ENCODE measurements around the gene TTYH2.
"Not testable (repeated sequence)": the region's sequence is repeated elsewhere in the genome, so short reads cannot be mapped to it uniquely, and the experiment has no call there.

Gene TTYH2

GRCh38 chr17:74268558-74268957 is 55.2 kb downstream of the TTYH2 start:
- DNase-seq = peak; percentile 78

DNA sequence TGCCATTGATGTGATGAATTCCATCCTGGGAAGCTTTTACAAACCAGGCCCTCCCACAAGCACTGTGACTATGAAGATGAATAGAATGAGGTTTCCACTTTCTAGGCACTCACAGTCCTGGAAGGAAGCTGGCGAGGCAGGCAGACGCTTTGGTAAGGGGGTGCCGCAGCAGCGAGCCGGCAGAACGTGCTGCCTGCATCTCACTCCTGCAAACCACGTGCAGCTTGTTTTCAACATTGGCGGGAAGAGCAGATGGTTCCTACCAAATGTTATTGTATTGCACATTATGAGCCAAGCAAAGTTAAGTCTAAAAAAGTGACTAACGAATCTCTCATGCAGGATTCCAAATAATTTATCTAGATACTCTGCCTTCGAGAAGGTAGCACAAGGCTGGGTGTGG is 57.0 kb downstream of the TTYH2 start:
- DNase-seq = no peak

- no peak for DNase-seq
Observed at GRCh38 chr17:74271281-74271680, 57.9 kb downstream of the TTYH2 start.

DNA sequence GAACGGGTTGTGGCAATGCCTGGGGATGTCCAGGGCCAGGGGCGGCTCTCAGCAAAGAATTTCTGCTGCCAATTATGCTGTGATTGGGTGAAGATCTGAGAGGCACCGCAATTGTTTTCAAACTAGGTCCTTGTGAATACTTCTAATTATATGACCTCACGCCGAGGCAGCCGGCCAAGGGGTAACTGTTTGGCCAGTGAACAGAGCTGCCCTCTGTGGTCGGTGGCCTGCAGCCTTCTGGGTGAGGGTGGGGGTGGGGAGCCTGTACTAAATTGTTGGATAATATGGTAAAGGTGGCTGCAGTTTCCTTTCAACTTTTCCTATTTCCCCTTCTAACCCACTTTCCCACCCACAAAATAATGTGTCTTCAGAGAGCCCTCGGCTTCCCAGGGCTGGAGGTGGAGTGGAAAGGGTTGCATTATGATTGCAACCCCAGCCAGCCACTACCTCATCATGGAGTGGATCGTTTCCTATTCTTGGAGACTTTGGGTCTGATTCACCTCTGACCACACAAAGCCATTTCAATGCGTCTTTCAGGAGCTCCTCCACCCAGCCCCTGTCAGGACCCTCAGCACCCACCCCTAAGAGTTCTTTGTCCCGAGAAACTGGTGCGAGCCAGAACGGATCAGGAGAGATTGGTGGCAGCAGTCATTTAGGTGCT is 58.7 kb downstream of the TTYH2 start:
- peak; percentile 82 for DNase-seq

DNA sequence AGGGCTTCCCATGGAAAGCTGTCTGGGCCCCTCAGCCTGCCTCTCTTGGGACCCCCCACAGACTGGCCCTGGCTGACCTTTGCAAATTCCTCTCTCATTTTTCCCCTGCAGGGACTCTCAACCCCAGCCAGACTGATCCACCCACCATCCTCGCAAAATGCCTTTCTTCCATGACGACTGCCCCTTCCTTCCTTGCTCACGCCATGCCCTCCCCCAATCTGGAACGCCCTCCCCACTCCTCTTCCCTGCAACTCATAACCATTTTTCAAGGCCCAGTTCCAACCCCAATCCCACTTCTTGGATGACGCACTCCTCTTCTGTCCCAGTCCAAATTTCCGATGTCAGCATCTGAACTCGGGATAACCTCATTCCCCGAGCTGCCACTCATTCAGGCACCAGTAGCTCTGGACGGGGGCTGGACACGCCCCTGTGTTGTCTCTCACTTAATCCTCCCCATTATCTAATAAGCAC is 59.4 kb downstream of the TTYH2 start:
- DNase-seq = peak; percentile 88

DNA sequence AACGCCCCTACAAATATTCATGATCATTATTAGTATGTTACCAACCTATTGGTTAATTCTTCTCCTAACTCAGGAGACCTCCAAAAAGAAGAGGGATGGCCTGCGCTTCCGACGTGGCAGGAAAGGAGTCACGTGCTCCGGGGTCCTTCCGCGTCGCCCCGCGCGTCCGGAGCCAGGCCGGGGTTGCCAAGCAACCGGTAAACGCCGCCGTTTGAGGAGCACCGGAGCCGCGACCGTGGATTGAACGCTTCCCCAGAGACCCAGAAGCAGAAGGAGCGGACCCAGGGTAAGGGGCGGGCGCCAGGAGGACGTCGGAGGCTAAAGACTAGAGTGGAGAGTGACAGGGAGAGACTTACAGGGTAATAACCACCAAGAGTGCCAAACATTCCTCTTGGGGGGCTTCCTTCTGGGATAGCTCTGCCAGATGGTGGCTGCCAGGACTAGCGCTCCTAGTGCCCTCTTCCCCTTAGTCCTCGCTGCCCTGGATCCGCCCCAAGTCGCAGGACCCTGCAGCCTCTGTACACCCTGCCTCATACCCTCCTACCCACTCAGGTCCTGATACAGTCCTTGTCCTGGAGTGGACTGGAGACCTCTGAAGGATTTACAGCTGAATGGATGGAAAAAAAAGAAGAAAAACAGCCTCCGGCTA is 60.8 kb downstream of the TTYH2 start, which contains the start of gene DNAI2:
DNAI2 (plus strand) TSS at position 175 of the 649 bp plus-strand sequence. CDS start 7,584 bp downstream, outside the sequence.
- DNase-seq = peak; percentile 69

DNA sequence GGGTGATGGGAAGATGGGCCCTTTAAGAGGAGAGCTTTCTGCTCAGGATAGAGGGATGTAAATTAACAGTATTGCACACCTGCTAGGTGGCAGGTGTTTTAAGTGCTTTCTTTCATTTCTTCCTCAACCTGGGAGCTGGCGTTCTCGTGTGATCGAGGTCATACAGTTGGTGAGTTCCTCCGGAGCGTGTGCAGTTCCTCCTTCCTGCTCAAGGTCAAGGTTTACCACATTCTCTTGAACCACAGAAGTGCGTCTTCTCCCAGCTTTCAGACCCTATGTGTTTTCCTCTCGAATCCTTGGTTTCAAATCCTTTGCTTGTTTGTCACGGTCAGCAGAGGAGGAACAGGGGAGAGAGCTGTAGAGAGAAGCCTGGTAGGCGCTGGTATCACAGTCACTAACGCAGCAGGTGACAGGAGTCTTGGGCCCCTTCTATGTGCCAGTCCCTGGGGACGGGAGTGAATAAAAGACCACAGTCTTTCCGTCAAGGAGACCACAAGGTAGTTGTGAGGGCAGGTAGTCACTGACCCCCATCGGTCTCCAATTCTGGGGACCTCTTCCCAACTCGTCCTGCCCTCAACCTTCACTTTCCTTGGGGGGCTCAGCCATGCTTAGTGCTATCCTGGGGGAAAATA is 61.5 kb downstream of the TTYH2 start:
- DNase-seq = no peak

- peak; percentile 82 for DNase-seq
Observed at GRCh38 chr17:74276051-74276476, 62.7 kb downstream of the TTYH2 start.

DNA sequence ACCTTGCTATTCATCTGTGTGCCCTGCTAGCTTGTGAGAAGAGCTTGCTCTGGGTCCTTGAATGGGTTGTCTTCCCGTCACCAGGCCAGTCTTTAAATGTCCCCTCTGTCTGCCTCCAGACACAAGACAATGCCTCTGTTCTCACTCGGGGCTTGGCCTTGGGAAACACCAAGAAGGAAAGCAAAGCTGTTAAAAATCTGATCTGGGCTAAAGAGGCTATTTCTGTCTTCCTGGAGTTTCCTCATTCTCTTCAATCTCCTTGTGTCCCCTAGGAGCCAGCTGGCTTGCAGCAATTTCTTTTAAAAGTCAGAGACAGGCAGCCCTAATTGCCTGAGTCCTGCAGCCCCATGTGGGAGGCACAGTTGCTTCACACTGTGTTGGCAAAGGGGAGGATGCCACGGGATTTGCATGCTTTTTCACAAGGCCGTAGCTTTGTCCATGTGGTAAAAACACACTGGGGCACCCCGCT is 63.2 kb downstream of the TTYH2 start:
- DNase-seq = no peak

GRCh38 chr17:74277935-74278334 is 64.6 kb downstream of the TTYH2 start:
- no peak for DNase-seq

- DNase-seq = not testable (repeated sequence)
Observed at GRCh38 chr17:74279617-74280016, 66.2 kb downstream of the TTYH2 start.

GRCh38 chr17:74280093-74280513 is 66.7 kb downstream of the TTYH2 start:
- no peak for DNase-seq

GRCh38 chr17:74281799-74282198 is 68.4 kb downstream of the TTYH2 start:
- no peak for DNase-seq

GRCh38 chr17:74282274-74282586 is 68.9 kb downstream of the TTYH2 start:
- not testable (repeated sequence) for DNase-seq

GRCh38 chr17:74282587-74283370 is 69.4 kb downstream of the TTYH2 start:
- DNase-seq = no peak

DNA sequence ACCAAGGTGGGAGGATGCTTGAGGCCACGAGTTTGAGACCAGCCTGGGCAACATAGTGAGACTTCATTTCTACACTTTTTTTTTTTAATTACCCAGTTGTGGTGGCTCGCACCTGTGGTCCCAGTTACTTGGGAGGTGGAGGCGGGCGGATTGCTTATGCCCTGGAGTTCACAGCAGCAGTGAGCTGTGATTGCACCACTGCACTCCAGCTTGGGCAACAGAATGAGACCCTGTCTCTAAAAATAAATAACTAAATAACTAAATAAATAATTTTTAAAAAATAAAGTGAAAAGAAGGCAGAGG is 70.0 kb downstream of the TTYH2 start:
- DNase-seq = no peak

GRCh38 chr17:74287031-74287602 is 73.7 kb downstream of the TTYH2 start:
- no peak for DNase-seq

DNA sequence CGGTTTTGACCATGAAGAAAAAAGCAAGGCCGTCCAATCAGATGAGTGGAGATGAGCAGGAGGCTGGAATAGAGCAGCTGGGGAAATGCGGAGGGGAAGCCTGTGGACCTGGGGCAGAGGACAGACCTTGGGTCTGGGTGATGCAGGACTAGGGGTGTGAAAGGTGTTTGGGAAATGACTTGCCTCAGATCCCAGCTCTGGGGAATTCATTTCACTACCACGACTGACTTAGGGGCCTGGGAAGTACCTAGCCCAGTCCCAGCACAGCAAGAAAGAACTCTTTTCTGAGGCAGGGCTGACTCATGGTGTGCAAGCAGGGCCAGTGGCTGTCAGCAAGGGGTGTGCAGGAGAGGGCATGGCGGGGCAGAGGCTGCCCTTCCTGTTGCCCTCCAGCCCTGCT is 75.4 kb downstream of the TTYH2 start:
- no peak for DNase-seq

- no peak for DNase-seq
Observed at GRCh38 chr17:74289688-74290087, 76.3 kb downstream of the TTYH2 start.

DNA sequence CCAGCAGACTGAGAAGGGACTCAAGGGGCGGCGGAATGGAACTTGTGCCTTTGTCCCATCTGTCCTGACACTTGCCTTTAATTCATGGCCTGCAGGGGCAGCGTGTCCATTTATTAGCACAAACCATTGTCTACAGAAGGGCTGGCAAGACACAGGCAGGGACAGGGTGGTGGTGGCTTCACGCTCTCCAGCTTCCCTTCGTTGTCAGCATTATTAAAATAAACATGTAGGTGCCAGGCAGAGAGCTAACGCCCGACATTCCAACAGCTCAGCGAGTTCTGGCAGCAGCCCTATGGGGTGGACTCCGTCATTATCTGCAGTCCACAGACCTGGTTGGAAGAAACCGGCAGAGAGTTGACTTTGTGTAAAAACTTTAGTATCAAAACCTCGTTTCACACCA is 77.0 kb downstream of the TTYH2 start:
- DNase-seq = no peak

DNA sequence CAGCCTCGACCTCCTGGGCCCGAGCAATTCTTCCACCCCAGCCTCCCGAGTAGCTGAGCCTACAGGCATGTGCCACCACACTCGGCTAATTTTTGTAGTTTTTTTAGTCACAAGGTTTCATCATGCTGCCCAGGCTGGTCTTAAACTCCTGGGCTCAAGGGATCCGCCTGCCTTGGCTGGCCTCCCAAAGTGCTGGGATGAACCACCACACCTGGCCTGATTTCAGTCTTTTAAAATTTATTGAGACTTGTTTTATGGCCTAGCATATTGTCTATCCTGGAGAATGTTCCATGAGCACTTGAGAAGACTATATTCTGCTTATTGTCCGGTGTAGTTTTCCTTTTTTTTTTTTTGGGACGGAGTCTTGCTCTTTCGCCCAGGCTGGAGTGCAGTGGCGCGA is 79.1 kb downstream of the TTYH2 start:
- DNase-seq = no peak

- no peak for DNase-seq
Observed at GRCh38 chr17:74295625-74296547, 82.5 kb downstream of the TTYH2 start.

Data from left hindlimb (tissue), 1 donor.